ENCODE measurements around the gene ALDH3A2.
"Not testable (repeated sequence)": the region's sequence is repeated elsewhere in the genome, so short reads cannot be mapped to it uniquely, and the experiment has no call there.

ALDH3A2 gene

DNA sequence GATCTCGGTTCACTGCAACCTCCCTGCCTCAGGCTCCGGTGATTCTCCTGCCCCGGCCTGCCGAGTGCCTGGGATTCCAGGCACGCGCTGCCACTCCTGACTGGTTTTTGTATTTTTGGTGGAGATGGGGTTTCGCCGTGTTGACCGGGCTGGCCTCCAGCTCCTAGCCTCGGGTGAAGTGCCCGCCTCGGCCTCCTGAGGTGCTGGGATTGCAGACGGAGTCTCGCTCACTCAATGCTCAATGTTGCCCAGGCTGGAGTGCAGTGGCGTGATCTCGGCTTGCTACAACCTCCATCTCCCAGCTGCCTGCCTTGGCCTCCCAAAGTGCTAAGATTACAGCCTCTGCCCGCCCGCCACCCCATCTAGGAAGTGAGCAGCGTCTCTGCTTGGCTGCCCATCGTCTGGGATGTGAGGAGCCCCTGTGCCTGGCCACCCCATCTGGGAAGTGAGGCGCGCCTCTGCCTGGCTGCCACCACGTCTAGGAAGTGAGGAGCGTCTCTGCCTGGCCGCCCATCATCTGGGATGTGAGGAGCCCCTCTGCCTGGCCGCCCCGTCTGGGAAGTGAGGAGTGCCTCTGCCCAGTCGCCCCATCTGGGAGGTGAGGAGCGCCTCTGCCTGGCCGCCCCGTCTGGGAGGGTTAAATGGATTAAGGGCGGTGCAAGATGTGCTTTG lies 36.5 kb downstream of the ALDH3A2 start:
- not testable (repeated sequence) for H3K4me3 Mint-ChIP-seq; H3K27me3 Mint-ChIP-seq; H3K4me1 Mint-ChIP-seq (ENCODE audit: low read depth); H3K36me3 Mint-ChIP-seq; H3K27ac Mint-ChIP-seq; H3K9me3 Mint-ChIP-seq (ENCODE audit: low read depth)

DNA sequence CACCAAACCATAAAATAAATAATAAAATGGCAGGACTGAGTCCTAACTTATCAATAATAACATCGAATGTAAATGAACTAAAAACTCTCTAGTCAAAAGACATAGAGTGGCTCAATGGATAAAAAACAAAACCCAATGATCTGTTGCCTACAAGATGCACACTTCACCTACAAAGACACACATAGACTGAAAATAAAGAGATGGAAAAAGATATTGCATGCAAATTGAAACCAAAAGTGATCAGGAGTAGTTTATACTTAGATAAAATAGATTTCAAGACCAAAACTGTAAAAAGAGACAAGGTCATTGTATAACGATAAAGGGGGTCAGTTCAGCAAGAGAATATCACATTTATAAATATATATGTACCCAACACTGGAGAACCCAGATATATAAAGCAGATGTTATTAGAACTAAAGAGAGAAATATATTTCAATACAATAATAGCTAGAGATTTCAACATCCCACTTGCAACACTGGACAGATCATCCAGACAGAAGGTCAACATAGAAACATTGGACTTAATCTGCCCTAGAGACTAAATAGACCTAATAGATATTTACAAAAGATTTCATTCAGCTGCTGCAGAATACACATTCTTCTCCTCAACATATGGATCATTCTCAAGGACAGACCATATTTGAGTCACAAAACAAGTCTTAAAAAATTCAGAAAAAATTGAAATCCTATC lies 38.0 kb downstream of the ALDH3A2 start:
- Mint-ChIP-seq H3K27ac (no peak overlapping the region), H3K9me3 (ENCODE audit: low read depth) (no peaks in the 10 kb centered on the region), H3K4me3 (no peak overlapping the region), H3K36me3 (peaks cover 7% of the 10 kb centered on the region), H3K27me3 (no peaks in the 10 kb centered on the region), H3K4me1 (ENCODE audit: low read depth) (no peaks in the 10 kb centered on the region)

DNA sequence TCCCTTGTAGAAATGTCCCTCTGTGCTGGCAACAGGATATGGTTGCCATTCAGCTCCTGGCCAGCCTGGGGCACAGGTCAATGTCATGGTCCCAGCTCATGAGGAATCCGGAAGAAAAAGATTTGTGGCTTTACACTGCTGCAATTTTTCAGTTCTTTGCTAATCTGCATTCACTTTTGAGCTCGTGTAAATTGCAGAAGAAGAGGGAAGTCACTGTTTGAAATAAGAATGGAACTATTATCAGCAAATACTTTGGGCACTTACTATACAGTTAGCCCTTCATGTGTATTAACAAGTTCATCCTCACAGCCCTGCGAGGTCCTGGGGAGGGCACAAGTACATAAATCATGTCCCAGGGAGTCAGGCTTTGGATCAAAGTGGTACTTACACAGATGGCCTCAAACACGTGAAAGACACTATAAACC lies 53.7 kb downstream of the ALDH3A2 start:
- Mint-ChIP-seq H3K27ac (no peak overlapping the region), H3K27me3 (no peaks in the 10 kb centered on the region), H3K9me3 (ENCODE audit: low read depth) (no peaks in the 10 kb centered on the region), H3K4me3 (no peak overlapping the region), H3K36me3 (no peaks in the 10 kb centered on the region), H3K4me1 (ENCODE audit: low read depth) (no peaks in the 10 kb centered on the region)

DNA sequence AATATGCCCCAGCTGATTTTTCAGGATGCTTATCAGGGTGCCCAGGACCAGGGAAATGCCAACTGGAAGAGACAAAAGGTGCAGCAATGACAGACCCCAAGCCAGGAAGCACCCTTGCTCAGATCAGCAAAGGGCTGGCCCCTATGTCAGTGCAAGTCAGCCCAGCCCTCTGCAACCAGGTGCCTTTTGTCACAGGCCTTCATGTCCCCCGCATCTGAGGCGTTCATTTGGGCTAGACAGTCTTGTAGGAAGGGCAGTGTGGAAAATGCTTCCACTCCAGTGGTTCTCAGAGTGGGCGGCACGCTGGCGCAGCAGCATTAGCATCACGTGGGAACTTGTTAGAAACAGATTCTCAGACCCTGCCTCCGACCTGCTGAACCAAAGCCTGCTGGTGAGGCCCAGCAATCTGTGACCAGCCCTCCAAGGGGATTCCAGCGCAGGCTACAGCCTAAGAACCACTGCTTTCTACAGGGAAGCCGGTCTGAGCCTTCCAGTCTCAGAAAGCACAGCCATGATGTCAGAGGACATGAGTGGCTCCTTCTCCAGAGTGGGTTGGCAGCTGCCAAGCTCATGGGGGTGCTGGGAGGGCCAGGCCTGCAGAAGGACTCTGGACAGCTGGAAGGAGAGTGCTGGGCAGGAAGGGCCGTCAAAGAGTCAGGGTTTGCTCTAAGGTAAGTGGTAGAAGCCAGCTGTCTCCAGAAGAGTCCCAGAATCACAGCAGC lies 54.7 kb downstream of the ALDH3A2 start:
- no peaks in the 10 kb centered on the region for H3K4me1 Mint-ChIP-seq (ENCODE audit: low read depth)
- H3K27me3 Mint-ChIP-seq: no peaks in the 10 kb centered on the region
- no peak overlapping the region for H3K4me3 Mint-ChIP-seq
- no peaks in the 10 kb centered on the region for H3K9me3 Mint-ChIP-seq (ENCODE audit: low read depth)
- no peaks in the 10 kb centered on the region for H3K36me3 Mint-ChIP-seq
- no peak overlapping the region for H3K27ac Mint-ChIP-seq

DNA sequence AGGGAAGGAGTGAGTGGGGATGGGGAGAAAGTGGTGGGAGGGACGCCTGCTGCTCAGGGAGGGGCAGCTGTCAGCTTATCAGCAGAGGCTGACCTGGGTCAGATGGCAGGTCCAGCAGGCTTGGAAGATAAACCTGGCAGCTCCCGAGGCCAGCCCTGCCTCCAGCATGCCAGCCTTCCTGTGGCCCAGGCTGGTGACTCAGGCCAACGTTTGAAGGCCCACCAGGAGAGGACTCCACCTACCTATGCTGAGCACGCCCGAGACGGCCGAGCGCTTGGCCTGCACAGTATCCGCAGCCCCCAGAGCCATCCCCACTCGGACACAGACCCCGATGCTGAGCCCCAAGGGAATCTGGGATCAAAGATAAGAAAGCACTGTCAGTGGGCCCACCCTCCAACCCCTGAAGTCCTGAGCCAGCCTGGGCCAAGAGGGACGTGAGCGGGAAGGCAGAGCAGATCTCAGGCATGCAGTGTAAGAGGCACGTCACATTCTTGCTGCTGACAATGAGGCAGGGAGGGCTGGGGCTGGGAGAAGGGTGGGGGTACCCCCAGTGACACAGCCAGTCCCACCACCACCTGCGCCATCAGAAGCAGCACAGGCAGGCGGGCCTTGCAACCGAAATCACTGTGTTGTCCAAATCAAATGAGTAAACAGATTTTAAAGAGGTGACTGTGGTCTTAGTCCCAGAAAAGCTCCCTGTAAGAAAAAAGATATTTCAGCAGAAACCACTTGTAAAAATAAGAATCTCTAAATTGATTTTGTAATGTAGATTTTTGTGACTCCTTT lies 55.5 kb downstream of the ALDH3A2 start:
- no peak overlapping the region for H3K4me3 Mint-ChIP-seq
- no peaks in the 10 kb centered on the region for H3K9me3 Mint-ChIP-seq (ENCODE audit: low read depth)
- H3K36me3 Mint-ChIP-seq: no peaks in the 10 kb centered on the region
- no peak overlapping the region for H3K27ac Mint-ChIP-seq
- no peaks in the 10 kb centered on the region for H3K4me1 Mint-ChIP-seq (ENCODE audit: low read depth)
- H3K27me3 Mint-ChIP-seq: no peaks in the 10 kb centered on the region

DNA sequence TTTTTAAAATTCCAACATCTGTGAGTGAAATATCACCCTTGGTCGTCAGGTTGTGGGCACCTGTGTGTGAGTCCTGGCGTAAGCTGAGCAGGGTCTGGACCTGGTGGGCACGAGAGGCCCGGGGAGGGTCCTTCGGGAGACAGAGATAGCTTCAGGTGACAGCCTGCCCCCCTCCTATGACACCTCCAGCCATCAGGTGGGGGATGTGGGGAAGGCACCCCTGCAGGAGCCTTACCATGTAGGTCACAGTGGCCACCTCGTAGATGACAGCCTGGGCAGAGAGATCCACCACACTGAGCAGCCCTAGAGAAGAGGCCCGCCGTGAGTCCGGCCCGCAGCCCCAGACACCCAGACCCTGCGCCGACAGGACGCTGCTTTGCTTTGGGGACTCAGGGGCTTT lies 56.6 kb downstream of the ALDH3A2 start:
- Mint-ChIP-seq H3K9me3 (ENCODE audit: low read depth) (no peaks in the 10 kb centered on the region), H3K36me3 (no peaks in the 10 kb centered on the region), H3K27me3 (no peaks in the 10 kb centered on the region), H3K4me3 (no peak overlapping the region), H3K27ac (no peak overlapping the region), H3K4me1 (ENCODE audit: low read depth) (no peaks in the 10 kb centered on the region)

DNA sequence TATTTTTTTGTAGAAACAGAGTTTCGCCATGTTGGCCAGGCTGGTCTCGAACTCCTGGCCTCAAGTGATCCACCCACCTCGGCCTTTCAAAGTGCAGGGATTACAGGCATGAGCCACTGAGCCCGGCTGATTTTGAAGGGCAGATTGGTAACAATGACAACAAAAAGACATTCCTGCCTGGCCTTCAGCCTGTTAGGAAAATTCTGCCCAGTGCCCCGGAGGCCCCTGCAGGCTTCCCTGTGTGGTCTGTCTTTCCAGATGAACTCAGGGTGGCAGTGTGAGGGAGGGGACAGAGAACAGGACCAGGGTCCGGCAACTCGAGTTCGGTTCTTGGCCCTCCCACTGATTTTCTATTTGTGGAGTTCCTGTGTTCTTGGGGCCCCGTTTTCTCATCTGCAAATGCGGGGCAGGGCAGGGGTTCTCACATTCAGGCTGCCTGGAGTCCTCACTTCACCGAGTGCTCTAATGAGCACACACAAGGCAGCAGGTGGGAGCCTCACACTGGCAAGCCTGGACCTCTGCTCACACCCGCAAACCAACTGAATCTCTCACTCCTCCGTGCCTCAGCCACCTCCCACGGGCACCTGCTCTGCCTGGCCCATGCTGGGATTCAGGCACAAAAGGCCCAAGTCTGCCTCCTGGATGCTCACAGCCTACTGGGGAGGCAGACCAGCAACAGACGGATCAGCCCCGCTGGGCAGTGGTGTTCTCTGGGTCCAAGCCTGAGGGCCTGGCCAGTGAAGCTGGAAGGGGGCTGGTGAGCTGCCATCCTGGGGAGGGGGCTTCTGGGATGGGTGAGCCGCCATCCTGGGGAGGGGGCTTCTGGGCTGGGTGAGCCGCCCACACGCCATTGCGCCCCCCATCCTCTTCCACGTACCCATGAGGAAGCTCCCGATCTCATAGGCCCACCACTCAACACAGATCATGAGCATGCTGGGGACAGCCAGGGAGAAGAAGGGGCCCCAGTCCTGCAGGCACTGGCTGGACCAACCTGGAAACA lies 57.5 kb downstream of the ALDH3A2 start:
- H3K9me3 Mint-ChIP-seq (ENCODE audit: low read depth): no peaks in the 10 kb centered on the region
- H3K27me3 Mint-ChIP-seq: no peaks in the 10 kb centered on the region
- no peaks in the 10 kb centered on the region for H3K36me3 Mint-ChIP-seq
- no peak overlapping the region for H3K4me3 Mint-ChIP-seq
- H3K27ac Mint-ChIP-seq: no peak overlapping the region
- no peaks in the 10 kb centered on the region for H3K4me1 Mint-ChIP-seq (ENCODE audit: low read depth)

DNA sequence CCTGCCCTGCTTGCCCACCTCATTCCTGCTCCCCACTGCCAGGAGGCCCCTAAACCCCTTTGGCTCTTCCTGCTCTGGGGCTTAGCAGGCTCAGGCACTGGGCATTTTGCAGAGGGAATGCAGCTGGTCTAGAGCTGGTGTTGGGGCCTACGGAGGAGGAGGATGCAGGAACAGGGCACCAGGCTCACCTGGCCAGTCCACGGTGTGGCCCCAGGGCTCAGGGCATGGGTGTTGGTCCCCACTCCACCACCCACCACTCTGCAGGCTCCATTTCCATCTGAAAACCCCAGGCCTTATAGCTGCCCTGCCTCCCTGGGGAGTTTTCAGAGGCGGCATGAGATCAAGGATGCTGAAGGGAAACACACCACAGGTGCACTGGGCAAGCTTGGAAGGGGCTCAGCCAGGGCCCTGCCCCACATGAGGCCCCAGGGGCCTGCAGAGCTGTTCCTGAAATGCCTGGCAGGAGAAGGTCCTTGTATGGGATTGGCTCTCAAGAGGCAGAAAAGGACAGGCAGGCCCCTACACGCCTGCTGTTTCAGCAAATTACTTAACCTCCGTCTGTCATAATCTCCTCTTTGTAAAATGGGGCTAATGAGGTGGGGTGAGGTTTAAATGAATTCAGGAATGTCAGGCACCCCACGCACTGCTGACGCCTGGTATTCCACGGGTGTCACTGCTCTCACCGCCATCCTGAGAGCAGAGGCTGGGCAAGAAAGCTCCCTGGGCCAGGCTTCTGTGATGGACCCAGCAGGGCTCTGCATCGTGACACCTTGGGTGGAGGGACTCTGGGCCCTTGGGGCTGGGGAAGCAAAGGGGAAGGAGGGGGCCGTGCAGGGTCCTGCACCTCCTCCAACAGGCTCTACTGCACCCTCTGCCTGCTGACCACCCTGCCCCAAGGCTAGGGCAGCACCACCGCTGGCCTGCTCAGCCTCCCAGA lies 58.5 kb downstream of the ALDH3A2 start:
- H3K36me3 Mint-ChIP-seq: no peaks in the 10 kb centered on the region
- no peaks in the 10 kb centered on the region for H3K9me3 Mint-ChIP-seq (ENCODE audit: low read depth)
- no peaks in the 10 kb centered on the region for H3K4me1 Mint-ChIP-seq (ENCODE audit: low read depth)
- H3K4me3 Mint-ChIP-seq: no peak overlapping the region
- H3K27me3 Mint-ChIP-seq: no peaks in the 10 kb centered on the region
- no peak overlapping the region for H3K27ac Mint-ChIP-seq

DNA sequence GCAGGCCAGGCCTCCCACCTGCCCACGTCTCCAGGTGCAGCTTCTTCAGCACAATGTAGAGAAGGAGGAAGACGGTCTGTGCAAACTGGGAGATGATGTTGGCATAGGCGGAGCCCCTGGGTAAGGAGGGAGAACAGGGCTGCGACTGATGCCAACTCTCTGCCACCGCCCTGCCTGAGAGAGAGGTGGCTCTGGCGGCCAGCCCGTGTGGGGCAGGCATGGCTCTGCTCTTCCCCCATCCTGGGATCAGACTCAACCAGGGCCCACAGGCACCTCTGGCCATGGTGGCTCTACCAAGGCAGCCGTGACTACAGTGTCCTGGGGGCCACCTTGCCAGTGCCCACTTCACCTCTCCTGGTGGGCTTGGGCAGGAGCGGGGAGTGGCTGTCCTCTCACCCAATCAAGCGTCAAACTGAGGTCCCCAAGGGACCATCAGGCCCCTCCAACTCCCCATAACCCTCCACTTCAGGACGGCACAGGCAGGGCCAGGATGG lies 59.2 kb downstream of the ALDH3A2 start:
- no peak overlapping the region for H3K4me3 Mint-ChIP-seq
- no peaks in the 10 kb centered on the region for H3K36me3 Mint-ChIP-seq
- H3K4me1 Mint-ChIP-seq (ENCODE audit: low read depth): no peaks in the 10 kb centered on the region
- H3K27me3 Mint-ChIP-seq: no peaks in the 10 kb centered on the region
- H3K27ac Mint-ChIP-seq: no peak overlapping the region
- no peaks in the 10 kb centered on the region for H3K9me3 Mint-ChIP-seq (ENCODE audit: low read depth)

DNA sequence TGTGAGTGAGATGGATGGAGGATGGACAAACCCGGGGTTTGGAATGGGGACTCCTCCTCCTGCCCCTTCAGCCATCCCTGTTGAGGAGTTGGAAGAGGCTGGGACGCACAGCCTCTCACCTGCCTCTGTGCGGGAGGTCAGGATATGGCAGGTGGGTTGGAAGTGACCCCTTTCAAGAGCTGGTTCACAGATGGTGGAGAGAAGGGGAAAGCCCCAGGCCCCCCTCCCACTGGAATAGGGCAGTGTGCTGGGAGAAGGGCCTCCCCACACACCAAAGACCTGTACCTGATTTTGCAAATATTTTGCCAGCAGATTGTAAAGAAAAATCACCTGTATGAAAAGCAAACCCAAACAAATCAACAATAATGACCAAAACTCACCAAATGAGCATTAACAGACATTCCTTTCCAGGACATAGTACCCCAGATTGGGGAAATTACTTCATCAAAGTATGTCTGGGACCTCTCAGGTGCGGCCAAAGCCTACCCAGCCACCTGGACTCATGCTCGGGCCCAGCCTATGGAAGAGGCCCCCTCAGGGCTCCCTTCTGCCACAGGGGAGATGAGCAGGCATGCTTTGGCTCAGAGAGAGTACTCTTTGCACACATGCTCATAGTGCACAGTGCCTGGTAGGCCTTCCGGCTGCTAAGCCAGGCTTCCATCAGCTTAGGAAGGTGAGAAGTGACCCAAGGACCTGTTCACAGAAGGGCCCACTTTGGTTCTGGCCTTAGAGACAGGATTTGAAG lies 60.1 kb downstream of the ALDH3A2 start:
- Mint-ChIP-seq H3K27me3 (no peaks in the 10 kb centered on the region), H3K4me3 (no peak overlapping the region), H3K9me3 (ENCODE audit: low read depth) (no peaks in the 10 kb centered on the region), H3K27ac (no peak overlapping the region), H3K36me3 (no peaks in the 10 kb centered on the region), H3K4me1 (ENCODE audit: low read depth) (no peaks in the 10 kb centered on the region)

DNA sequence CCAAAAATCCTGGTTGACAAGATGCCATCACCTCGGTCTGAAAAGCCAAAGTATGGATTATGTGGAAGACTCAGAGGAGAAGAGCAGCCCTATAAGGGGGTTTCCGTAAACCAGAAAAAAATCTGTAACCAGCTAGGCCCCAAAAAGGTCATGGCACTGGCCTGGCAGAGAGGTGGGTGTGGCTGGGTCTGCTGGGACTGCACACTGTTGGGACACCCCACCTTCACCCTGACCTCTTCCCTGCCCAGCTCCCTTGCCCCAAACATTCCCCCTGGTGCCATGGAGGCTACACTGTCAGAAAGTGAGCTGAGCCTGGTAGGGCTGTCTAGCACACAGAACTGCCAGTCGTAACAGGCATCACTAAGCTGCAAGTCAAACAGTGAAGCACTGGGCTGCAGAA lies 61.3 kb downstream of the ALDH3A2 start:
- H3K4me1 Mint-ChIP-seq (ENCODE audit: low read depth): no peaks in the 10 kb centered on the region

DNA sequence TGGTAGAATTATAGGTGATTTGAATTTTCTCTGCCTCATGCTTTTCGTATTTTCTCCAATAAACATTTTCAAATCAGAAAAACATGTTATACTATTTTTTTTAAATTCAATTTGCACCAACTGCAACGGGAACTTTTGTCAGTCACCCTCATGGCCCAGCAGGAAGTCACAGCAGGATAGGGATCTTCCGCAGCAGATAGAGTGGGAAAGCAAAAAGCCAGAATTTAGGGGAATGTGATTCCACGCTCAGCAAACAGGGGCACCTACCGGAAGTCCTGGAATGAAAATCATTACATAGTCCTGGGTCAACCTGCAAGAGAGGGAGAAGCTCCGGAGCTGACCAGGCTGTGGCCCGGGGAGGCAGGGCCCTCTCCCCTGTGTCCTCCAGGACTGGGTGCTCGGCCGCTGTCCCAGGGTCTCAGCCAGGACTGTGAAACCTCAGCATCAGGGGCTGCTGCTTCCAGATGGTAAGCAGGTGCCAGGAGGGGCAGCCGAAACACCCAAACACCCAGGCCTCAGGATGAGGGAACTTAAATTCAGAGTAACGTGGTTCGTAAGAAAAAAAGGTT lies 64.0 kb downstream of the ALDH3A2 start:
- Mint-ChIP-seq H3K36me3 (no peaks in the 10 kb centered on the region), H3K27ac (no peak overlapping the region), H3K4me3 (no peak overlapping the region), H3K4me1 (ENCODE audit: low read depth) (no peaks in the 10 kb centered on the region), H3K27me3 (no peaks in the 10 kb centered on the region), H3K9me3 (ENCODE audit: low read depth) (no peaks in the 10 kb centered on the region)

More for the DNA sequence above, 61.3 kb downstream of the ALDH3A2 start:
- Mint-ChIP-seq H3K4me3 (no peak overlapping the region), H3K9me3 (ENCODE audit: low read depth) (no peaks in the 10 kb centered on the region), H3K27ac (no peak overlapping the region), H3K36me3 (no peaks in the 10 kb centered on the region), H3K27me3 (no peaks in the 10 kb centered on the region)
